Measurements from ENCODE around the gene SAP30.

SAP30 gene

GRCh38 chr4:173411106-173411693 lies 40.4 kb downstream of the SAP30 start:
- Histone ChIP-seq H4K8ac (ENCODE audit: low read depth, low read length) (no peak overlapping the region), H3K9ac (ENCODE audit: low read length) (no peak overlapping the region), H3K79me1 (ENCODE audit: low read length) (no peaks in the 10 kb centered on the region), H4K12ac (ENCODE audit: low read depth, low read length) (no peak overlapping the region), H3K27ac (ENCODE audit: low read depth, low read length) (no peak overlapping the region), H2BK120ac (ENCODE audit: insufficient read depth, low read length, poor library complexity) (no peak overlapping the region), H3K4me3 (ENCODE audit: low read depth, low read length) (no peak overlapping the region), H3K23ac (ENCODE audit: low read length) (no peak overlapping the region), H3K4me2 (ENCODE audit: low read length) (no peak overlapping the region), H3K36me3 (ENCODE audit: control insufficient read depth in 1 of 2, insufficient read depth in 2 of 2, low read length in 2 of 2) (no peaks in the 10 kb centered on the region), H3K4me1 (ENCODE audit: control insufficient read depth in 1 of 2, insufficient read depth in 2 of 2, low read length in 2 of 2) (peaks cover 0 to 4% of the 10 kb centered on the region in 2 experiments), H2AK5ac (ENCODE audit: low read length) (no peak overlapping the region), H3K9me3 (ENCODE audit: insufficient read depth, low read depth, low read length) (no peaks in the 10 kb centered on the region), H3K18ac (ENCODE audit: low read length) (no peak overlapping the region), H2AFZ (ENCODE audit: insufficient read depth, low read length, poor library complexity) (no peak overlapping the region), H3K14ac (ENCODE audit: low read length) (no peak overlapping the region), H2BK5ac (ENCODE audit: low read depth, low read length, poor library complexity) (no peak overlapping the region), H3K79me2 (ENCODE audit: control insufficient read depth, insufficient read depth, low read length, poor library complexity) (no peaks in the 10 kb centered on the region), H4K91ac (ENCODE audit: low read depth, low read length) (no peak overlapping the region), H2BK12ac (ENCODE audit: low read length) (no peak overlapping the region), H3K4ac (ENCODE audit: low read depth, low read length) (no peak overlapping the region), H3K27me3 (ENCODE audit: insufficient read depth, low read length) (no peaks in the 10 kb centered on the region)
- WGBS (ENCODE audit: extremely low coverage, insufficient coverage, insufficient read length) = no CpG with 5 or more reads among the region's 4 CpGs
- no peak for DNase-seq

DNA sequence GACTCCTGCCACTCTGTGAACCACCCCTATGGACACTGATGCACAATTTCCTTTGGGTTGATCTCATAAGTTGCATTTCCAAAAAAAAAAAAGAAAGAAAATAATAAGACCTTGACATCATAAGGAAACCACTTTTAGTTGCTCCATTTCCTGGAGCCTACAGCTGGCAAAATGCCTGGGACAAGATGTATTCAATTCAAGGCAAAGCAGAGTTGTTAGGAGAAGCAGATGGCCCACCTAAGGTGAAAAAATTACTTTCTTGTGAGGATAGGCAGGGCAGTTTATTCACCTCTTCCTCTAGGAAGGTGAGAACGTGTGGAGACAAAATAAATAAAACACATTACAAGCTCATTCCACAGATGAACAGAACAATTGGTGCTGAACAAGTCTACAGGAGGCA lies 42.3 kb downstream of the SAP30 start:
- no peak overlapping the region for H4K91ac ChIP-seq (ENCODE audit: low read depth, low read length)
- no peak overlapping the region for H3K14ac ChIP-seq (ENCODE audit: low read length)
- no peaks in the 10 kb centered on the region for H3K79me2 ChIP-seq (ENCODE audit: control insufficient read depth, insufficient read depth, low read length, poor library complexity)
- no peak overlapping the region for H3K4ac ChIP-seq (ENCODE audit: low read depth, low read length)
- no peak overlapping the region for H4K12ac ChIP-seq (ENCODE audit: low read depth, low read length)
- H2AK5ac ChIP-seq (ENCODE audit: low read length) = no peak overlapping the region
- no peak for DNase-seq
- H3K27me3 ChIP-seq (ENCODE audit: insufficient read depth, low read length) = no peaks in the 10 kb centered on the region
- no peak overlapping the region for H4K8ac ChIP-seq (ENCODE audit: low read depth, low read length)
- H3K36me3 ChIP-seq (ENCODE audit: control insufficient read depth in 1 of 2, insufficient read depth in 2 of 2, low read length in 2 of 2) = no peaks in the 10 kb centered on the region
- no peak overlapping the region for H2AFZ ChIP-seq (ENCODE audit: insufficient read depth, low read length, poor library complexity)
- no peak overlapping the region for H2BK5ac ChIP-seq (ENCODE audit: low read depth, low read length, poor library complexity)
- WGBS (ENCODE audit: extremely low coverage, insufficient coverage, insufficient read length) = no CpG with 5 or more reads among the region's 1 CpG
- no peak overlapping the region for H3K4me2 ChIP-seq (ENCODE audit: low read length)
- no peak overlapping the region for H3K27ac ChIP-seq (ENCODE audit: low read depth, low read length)
- no peak overlapping the region for H3K9ac ChIP-seq (ENCODE audit: low read length)
- no peak overlapping the region for H3K18ac ChIP-seq (ENCODE audit: low read length)
- H3K9me3 ChIP-seq (ENCODE audit: insufficient read depth, low read depth, low read length) = no peaks in the 10 kb centered on the region
- H3K23ac ChIP-seq (ENCODE audit: low read length) = no peak overlapping the region
- H3K4me1 ChIP-seq (ENCODE audit: control insufficient read depth in 1 of 2, insufficient read depth in 2 of 2, low read length in 2 of 2) = peaks cover 0 to 4% of the 10 kb centered on the region in 2 experiments
- no peak overlapping the region for H3K4me3 ChIP-seq (ENCODE audit: low read depth, low read length)
- H2BK120ac ChIP-seq (ENCODE audit: insufficient read depth, low read length, poor library complexity) = no peak overlapping the region
- no peaks in the 10 kb centered on the region for H3K79me1 ChIP-seq (ENCODE audit: low read length)
- H2BK12ac ChIP-seq (ENCODE audit: low read length) = no peak overlapping the region

DNA sequence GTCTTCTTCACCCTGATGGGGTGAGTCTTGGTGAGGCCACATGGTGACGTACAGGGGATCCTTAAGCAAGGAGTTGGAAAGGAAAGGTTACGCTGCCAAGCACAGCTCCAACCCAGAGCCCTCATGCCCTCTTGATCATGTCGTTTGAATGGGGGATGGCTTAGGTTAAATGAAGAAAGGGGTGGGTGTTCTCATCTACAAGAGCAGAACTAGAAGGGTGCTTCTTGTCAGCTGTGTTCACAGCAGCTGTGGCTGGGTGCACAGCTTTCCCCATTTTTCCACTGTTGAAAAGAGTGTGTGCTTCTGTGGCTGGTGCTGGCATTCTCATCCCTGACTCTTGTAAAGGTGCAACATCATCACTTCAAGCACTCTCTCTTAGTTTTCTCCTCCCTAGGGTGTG lies 43.7 kb downstream of the SAP30 start:
- H3K18ac ChIP-seq (ENCODE audit: low read length) = no peak overlapping the region
- H4K8ac ChIP-seq (ENCODE audit: low read depth, low read length) = no peak overlapping the region
- H3K14ac ChIP-seq (ENCODE audit: low read length) = no peak overlapping the region
- no peak for DNase-seq
- no peaks in the 10 kb centered on the region for H3K79me2 ChIP-seq (ENCODE audit: control insufficient read depth, insufficient read depth, low read length, poor library complexity)
- no peak overlapping the region for H4K91ac ChIP-seq (ENCODE audit: low read depth, low read length)
- H3K4ac ChIP-seq (ENCODE audit: low read depth, low read length) = no peak overlapping the region
- no peak overlapping the region for H2BK5ac ChIP-seq (ENCODE audit: low read depth, low read length, poor library complexity)
- no peak overlapping the region for H3K9ac ChIP-seq (ENCODE audit: low read length)
- no peak overlapping the region for H2AK5ac ChIP-seq (ENCODE audit: low read length)
- no peaks in the 10 kb centered on the region for H3K36me3 ChIP-seq (ENCODE audit: control insufficient read depth in 1 of 2, insufficient read depth in 2 of 2, low read length in 2 of 2)
- H3K4me2 ChIP-seq (ENCODE audit: low read length) = no peak overlapping the region
- H3K4me1 ChIP-seq (ENCODE audit: control insufficient read depth in 1 of 2, insufficient read depth in 2 of 2, low read length in 2 of 2) = peaks cover 0 to 4% of the 10 kb centered on the region in 2 experiments
- H3K27me3 ChIP-seq (ENCODE audit: insufficient read depth, low read length) = no peaks in the 10 kb centered on the region
- no peaks in the 10 kb centered on the region for H3K9me3 ChIP-seq (ENCODE audit: insufficient read depth, low read depth, low read length)
- H3K79me1 ChIP-seq (ENCODE audit: low read length) = no peaks in the 10 kb centered on the region
- H2AFZ ChIP-seq (ENCODE audit: insufficient read depth, low read length, poor library complexity) = no peak overlapping the region
- H4K12ac ChIP-seq (ENCODE audit: low read depth, low read length) = no peak overlapping the region
- H3K23ac ChIP-seq (ENCODE audit: low read length) = no peak overlapping the region
- H2BK12ac ChIP-seq (ENCODE audit: low read length) = no peak overlapping the region
- H3K4me3 ChIP-seq (ENCODE audit: low read depth, low read length) = no peak overlapping the region
- WGBS (ENCODE audit: extremely low coverage, insufficient coverage, insufficient read length) = no CpG with 5 or more reads among the region's 3 CpGs
- no peak overlapping the region for H2BK120ac ChIP-seq (ENCODE audit: insufficient read depth, low read length, poor library complexity)
- no peak overlapping the region for H3K27ac ChIP-seq (ENCODE audit: low read depth, low read length)

GRCh38 chr4:173415092-173415491 lies 44.3 kb downstream of the SAP30 start:
- Histone ChIP-seq H3K14ac (ENCODE audit: low read length) (no peak overlapping the region), H2BK120ac (ENCODE audit: insufficient read depth, low read length, poor library complexity) (no peak overlapping the region), H2AK5ac (ENCODE audit: low read length) (no peak overlapping the region), H4K91ac (ENCODE audit: low read depth, low read length) (no peak overlapping the region), H3K9ac (ENCODE audit: low read length) (no peak overlapping the region), H3K27ac (ENCODE audit: low read depth, low read length) (no peak overlapping the region), H3K4me1 (ENCODE audit: control insufficient read depth in 1 of 2, insufficient read depth in 2 of 2, low read length in 2 of 2) (peaks cover 0 to 1% of the 10 kb centered on the region in 2 experiments), H3K9me3 (ENCODE audit: insufficient read depth, low read depth, low read length) (no peaks in the 10 kb centered on the region), H3K79me1 (ENCODE audit: low read length) (no peaks in the 10 kb centered on the region), H3K18ac (ENCODE audit: low read length) (no peak overlapping the region), H3K4me3 (ENCODE audit: low read depth, low read length) (no peak overlapping the region), H2AFZ (ENCODE audit: insufficient read depth, low read length, poor library complexity) (no peak overlapping the region), H4K8ac (ENCODE audit: low read depth, low read length) (no peak overlapping the region), H2BK5ac (ENCODE audit: low read depth, low read length, poor library complexity) (no peak overlapping the region), H3K4ac (ENCODE audit: low read depth, low read length) (no peak overlapping the region), H2BK12ac (ENCODE audit: low read length) (no peak overlapping the region), H3K23ac (ENCODE audit: low read length) (no peak overlapping the region), H4K12ac (ENCODE audit: low read depth, low read length) (no peak overlapping the region), H3K79me2 (ENCODE audit: control insufficient read depth, insufficient read depth, low read length, poor library complexity) (no peaks in the 10 kb centered on the region), H3K4me2 (ENCODE audit: low read length) (no peak overlapping the region), H3K36me3 (ENCODE audit: control insufficient read depth in 1 of 2, insufficient read depth in 2 of 2, low read length in 2 of 2) (no peaks in the 10 kb centered on the region), H3K27me3 (ENCODE audit: insufficient read depth, low read length) (no peaks in the 10 kb centered on the region)
- WGBS (ENCODE audit: extremely low coverage, insufficient coverage, insufficient read length) = no CpG with 5 or more reads among the region's 3 CpGs
- no peak for DNase-seq
